ENCODE measurements around the gene SLC48A1.

SLC48A1 gene

DNA sequence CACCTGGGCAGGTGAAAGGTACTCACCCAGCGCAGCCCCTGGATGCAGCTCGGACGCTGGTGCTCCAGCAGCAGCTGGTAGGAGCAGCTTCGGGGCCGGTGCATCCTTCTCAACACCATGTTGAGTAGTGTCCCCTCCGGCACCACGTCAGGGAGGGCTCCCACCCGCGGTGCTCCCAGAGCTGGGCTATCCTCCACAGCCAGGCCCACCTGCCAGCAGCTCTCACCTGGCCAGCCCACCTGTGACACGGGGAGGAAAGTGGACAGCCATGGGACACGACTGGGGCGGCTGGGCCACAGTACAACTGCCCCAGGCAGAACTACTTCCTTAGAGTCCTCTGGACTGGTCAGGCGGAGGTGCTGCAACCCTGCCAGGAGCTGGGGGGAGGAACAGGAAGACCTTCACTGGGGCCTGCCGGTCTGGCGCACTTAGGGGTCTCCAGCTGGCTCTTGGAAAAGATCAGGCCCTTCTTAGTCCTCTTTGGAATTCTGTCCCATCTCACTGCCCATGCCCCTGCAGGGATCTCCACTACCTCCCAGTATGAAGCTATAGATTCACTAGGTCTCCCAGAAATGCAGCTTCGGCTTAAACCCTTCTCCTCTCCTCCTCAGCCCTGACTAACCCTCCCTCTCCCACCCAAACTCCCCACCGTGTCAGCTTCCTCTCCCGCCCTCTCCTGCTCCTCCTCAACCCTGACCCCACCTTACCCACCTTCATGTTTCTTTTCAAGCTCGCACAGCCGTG, 15.0 kb upstream of the SLC48A1 start:
- no peak for DNase-seq (ENCODE audit: low spot score)

DNA sequence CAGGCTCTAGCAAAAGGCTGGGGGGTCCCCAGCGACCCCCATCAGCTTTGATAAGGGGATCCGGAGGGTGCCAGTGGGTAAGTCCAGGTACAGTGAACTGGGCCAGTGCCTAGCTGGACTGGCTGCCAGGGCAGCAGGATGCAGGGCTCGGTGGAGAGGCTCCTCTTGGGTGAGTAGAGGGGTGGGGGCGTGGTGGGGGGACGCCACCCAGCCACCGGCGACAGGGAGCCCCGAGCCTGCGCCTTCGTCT, 14.5 kb upstream of the SLC48A1 start:
- no peak for DNase-seq (ENCODE audit: low spot score)

DNA sequence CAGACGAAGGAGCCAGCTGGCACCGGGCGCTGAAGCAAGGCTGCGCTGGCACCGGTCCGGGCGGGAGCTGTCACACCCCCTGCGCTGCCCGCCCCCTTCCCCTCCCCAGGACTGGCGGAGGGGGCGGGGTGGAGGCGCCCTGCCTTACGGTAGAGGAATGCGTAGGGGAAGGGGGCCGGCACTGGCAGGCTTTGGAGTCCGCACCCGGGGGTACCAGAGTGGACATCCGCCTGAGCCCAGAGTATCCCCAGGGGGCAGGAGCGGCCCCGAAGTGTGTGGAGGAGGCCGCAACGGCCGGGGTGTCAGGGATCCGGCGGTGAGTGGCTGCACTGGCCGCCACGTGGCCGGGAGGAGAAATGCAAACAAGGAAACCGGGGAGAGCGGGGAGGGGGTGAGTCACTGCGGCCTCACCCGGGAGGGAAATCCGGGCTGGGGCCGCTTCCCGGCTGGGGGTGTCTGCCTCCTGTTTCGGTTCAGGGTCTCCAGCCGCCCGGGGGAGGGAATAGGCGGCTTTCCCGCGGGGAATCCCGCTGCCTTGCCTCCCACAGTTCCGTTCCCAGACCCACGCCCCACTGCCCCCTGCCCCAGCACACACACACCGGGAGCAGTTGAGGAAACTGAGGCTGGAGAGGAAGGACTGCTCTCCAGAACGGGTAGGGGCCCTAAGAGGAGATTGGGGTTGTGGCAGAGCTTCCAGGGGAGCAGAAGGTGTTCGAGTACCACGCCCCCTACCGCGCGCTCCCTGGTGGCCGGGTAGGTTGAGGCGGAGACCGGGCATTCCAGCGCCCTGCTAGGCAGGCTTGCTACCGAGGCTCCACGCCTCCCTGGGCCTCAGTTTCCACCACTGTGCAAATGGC, 14.0 kb upstream of the SLC48A1 start, which contains the start of gene RAPGEF3:
TSS of gene RAPGEF3 (minus strand) at position 47 of the 857 bp plus-strand sequence. CDS start 324 bp downstream, outside the sequence.
- DNase-seq (ENCODE audit: low spot score) = peak; percentile 91

DNA sequence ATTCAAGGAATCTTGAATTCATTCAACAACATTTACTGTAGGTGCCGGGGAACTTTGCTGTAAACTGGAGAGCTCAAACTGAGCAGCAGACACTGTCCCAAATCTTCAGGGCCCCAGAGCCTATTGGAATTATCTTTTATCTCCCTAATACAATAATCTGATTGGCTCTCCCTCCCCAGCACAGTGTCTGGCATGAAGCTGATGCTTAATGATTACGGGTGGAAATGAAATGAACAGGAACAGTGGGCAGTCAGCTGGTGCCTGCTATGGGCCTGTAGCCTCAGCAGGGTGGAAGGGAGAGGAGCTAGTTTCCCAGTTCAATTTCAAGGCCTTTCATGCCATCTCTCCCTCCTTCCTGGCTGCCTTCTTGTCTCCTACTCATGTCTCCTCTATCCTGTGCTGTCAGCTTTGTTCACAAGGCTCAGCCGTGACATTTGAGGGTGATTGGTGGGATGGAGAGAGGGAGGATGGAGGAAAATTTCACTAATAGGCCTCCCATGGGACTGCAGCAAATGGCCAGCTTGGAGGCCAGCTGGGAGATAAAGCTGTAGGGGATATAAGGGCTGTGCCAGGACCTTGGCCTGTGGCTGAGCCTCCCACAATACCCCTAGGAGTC, 10.1 kb upstream of the SLC48A1 start:
- no peak for DNase-seq (ENCODE audit: low spot score)

DNA sequence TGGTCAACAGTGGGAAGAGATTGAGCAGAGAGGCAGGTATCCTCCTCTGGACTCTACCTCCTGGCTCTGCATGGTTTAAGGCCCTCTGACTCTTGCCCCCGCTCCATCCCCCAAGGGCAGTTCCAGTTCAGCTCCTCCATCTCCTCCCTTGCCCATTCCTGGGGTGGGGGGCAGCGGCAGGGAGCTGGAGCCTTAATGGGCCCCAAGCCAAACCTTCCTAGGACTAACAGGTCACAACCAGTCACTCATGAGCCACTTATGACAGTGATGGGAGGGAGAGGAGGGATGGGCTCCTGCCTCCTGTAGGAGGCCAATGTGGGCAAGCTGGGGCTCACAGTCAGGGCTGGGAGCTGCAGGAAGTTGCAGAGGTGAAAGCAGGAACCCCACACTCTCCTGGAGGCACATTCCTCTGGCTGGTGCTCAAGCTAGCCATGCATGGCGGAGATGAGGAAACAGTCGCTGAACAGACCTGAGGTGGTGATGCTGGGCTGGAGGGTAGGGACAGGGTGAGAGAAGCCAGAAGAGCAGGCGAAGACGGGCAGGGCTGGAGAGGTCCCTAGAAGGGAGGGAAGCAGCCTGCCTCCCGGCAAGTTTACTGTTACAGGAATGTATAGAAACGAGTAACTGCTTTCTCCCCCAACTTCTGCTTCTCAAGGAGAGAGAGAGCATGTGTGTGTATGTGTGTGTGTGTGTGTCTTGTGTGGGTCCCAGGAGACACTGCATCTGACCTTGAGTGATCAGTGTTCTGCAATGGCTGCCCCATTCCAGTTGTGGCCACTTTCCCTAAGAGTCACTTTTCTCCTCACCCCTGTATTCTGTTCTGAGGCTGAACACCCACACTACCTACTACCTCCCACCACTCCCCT, 9.3 kb upstream of the SLC48A1 start:
- DNase-seq (ENCODE audit: low spot score) = no peak

DNA sequence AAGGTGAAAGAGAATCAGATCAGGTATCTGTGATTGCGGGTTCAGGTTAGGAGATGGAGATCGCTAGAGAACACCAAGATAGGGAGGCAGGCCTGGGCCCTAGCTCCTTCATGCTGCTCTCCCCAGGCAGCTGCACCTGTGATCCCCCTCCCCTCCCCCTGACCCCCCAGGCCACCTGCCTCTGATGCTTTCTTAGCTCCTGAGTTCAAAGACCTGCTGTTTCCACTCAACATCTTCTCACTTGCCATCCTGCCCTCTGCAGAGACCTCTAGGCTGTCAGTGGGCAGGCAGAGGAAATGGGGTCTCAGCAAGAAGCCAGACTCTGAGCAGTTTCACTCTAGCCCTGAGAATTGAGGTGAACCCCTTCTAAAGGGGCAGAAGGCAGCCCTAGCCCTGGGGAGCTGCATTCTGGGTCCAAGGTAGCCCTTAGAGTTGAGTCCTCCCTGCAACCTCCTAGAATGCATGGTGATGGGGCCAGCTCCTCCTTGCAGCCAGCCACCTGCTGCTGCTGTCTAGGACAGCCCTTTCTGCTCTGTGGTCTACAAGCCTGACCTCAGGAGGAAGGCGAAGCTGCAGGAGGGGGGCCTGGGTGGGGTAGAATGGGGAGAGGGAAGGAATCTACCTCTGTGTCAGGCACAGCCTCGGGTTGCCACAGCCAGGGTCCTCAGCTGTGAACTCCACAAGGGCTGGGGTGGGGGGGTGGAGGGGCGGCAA, 6.4 kb upstream of the SLC48A1 start:
- no peak for DNase-seq (ENCODE audit: low spot score)

DNA sequence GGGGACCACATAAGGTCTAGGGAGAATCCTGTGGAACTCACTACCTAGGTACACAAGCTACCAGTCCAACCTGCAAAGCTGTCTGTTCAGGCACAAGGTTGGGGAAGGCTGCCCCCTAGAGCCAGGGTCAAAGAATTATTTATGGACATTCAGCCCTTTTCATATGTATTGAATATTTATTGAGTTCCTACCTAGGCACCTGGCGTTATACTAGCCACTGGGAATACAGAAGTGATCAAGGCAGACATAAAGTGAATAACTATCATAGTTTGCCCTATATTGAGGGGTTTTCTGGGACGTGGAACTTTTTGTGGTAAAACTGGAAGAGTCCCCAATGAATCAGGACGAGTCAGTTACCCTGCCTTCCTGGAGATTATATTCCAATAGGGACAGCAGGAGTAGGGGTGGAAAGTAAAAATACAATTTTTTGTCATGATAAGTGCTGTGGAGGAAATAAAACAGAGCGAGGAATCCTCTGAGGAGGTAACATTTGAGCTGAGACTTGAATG, 5.8 kb upstream of the SLC48A1 start:
- DNase-seq (ENCODE audit: low spot score) = no peak

DNA sequence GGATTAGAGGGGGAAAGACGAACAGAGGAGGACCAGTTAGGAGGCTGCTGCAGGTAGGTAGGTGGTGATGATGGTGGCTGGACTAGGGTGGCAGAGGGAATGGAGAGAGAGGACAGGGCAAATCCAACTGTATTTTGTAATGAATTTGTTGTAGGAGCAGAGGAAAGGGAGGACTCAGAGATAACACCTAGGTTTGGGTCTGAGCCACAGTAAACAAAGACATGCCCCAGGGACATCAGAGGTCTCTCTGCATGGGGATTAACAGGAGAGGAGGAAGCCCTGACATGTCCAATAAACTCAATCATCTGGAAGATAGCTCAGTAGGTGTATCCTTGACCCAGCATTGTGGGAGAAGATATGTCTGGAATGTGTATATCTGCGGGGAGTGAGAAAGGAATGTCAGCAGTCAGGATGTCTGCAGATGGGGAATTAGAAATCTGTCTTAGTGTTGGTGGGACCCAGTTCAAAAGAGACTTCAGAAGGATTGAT, 4.7 kb upstream of the SLC48A1 start:
- DNase-seq (ENCODE audit: low spot score) = no peak

DNA sequence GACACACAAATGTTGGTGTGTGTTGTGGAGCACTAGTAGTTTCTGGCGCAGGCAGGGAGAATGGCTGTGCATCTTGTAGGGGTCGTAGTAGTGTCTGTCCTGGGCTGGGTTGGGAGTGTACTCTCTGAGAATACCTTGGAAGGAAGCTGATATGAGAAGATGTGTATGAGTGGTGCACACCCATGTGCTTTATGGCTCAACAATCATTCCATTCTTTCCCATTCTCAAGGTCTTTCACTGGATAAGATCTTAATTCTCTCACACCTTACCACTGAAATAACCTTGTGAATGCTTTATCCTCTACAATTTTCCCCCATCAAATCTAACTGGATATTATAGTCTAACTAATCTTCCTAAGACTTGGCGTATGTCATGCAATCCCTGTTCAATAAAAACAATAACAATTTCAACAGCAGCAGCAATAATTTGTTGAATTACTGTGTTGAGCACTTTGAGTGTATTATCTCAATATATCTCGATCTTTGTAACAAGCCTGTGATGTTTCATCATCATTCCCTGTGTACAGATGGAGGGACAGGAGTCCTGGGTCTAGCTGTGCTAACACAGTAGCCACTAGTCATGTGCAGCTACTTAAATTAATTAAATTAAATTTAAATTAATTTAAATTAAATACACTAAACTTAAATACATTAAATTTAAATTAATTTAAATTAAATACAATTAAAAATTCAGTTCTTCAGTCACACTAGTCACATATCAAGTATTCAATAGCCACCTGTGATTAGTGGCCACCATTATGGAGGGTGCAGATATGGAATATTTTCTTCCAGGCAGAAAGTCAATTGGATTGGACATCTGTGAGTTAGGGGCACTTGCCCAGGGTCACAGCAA, 3.6 kb upstream of the SLC48A1 start:
- no peak for DNase-seq (ENCODE audit: low spot score)

DNA sequence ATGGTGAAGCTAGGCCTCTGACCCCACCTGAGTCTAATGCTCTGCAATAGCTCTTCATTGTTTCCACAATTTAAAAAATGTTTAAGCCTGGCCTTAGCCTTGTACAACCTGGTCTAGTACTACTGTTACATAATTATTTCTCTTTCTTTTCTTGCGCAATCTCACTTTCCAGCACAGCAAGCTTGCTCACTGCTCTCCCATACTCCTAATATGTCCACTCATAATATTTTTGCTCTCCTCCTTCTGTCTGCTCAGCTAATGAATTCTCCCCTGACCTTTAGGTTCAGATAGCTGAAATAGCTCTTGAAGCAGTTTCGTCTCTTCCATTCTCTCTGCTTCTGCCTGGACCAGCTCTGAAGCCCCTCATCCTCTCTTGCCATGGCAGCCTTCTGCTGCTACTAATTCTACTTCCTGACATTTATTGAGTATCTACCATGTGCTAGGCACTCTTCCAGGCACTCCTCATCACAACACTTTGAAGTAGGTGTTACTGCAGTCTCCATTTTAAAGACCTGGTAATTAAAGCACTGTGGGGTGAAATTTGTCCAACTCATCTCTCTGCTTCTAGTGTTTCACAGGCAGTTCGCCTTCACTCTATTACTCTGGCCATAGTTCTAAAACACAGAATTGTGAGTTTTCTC, 2.8 kb upstream of the SLC48A1 start:
- DNase-seq (ENCODE audit: low spot score) = no peak

DNA sequence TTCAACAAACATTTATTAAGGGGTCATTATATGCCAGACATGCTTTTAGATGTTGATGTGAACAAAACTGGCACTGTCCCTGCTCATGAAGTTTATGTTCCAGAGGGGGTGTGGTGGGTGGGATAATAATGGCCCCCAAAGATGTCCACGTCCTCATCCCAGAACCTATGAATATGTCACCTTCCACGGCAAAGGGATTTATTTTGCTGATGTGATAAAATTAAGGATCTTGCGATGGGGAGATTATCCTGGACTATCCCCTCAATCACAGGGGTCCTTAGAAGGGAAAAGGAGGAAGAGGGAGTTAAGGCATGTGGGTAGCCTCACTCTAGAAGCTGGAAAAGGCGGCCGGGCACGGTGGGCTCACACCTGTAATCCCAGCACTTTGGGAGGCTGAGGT, 1.7 kb upstream of the SLC48A1 start:
- DNase-seq (ENCODE audit: low spot score) = no peak

DNA sequence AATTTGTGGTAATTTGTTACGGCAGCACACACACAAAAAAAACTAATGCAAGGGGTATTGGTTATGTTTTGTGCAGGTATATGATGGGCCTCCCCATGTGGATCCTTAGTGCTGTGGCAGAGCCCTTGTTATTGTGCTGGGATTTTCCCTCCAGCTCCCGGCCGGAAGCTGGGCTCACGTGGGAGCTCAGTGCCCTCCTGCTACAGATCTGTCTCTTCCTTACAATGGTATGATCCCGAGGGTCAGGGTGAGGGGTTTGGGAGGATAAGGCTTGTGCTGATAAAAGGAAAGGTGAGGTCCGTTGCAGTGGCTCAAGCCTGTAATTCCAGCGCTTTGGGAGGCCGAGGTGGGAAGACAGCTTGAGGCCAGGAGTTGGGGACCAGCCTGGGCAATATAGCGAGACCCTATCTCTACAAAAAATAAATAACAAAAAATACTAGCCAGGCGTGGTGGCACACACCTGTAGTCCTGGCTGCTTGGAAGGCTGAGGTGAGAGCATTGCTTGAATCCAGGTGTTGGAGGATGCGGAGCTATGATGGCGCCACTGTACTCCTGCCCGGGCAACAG, 861 bp upstream of the SLC48A1 start:
- DNase-seq (ENCODE audit: low spot score) = no peak

DNA sequence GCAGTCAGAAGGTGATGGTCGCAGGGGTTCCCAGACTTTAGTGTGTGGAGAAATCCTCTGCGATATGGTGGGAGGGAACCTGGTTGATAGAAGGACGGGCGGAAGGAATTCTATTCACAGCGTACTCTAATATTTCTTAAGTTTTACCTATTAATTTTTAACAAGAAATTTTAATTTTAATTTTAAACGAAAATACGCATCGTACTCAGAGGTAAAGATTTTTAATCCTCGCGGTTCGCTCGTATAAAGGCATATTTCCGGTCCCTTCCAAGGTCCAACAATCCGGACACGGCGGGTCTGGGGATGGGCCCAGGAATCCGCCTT, 338 bp upstream of the SLC48A1 start:
- no peak for DNase-seq (ENCODE audit: low spot score)

DNA sequence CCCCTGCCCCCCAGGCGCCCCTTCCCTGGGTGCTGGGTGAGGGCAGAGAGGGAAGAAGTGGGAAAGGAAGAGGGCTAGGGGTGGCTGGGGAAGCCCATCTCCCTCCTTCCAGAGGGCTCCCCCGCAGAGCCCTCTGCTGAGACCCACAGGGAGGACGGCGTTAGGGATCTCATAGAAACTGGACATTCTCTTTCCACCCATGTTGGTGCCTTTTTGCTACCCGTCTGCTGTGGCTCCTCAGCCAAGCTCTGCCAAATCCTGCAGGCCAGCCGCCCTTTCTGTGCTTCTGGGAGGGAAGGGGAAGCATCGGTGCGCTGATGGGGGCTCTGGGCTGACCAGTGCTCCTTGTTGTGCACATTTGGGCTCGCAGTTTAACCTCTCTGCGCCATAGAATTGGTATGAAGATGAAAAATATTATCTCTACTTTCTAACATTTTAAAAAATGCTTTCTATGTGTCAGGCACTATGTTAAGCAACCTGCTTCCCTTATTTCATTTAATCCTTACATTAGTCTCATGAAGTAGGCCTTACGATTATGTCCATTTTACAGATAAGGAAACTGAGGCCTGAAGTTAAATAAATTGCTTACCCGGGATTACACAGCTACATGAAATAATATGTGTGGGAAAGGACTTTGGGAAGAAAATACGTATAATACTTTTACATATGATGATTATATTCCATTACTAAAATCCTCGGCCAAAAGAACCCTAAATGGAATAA, 981 bp downstream of the SLC48A1 start:
- DNase-seq (ENCODE audit: low spot score) = no peak

DNA sequence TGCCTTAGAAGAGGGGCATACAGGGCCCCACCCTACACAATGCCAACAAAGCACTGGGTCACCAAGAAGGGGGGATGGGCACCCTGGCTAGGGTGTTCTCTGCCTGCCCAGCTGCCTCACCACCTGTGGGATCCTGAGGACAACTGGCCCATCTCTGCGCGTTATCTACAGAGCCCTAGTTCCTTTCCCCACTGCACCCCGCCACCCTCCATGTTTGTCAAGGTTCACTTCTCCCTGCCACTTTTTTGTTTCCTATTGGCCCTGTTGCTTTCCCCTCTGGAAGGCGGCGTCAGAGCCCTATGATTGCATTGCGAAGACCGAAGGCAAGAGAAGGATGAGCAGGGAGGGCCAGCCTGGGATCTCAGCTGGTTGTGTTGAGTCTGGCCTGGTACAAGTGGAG, 1.6 kb downstream of the SLC48A1 start:
- DNase-seq (ENCODE audit: low spot score) = no peak

DNA sequence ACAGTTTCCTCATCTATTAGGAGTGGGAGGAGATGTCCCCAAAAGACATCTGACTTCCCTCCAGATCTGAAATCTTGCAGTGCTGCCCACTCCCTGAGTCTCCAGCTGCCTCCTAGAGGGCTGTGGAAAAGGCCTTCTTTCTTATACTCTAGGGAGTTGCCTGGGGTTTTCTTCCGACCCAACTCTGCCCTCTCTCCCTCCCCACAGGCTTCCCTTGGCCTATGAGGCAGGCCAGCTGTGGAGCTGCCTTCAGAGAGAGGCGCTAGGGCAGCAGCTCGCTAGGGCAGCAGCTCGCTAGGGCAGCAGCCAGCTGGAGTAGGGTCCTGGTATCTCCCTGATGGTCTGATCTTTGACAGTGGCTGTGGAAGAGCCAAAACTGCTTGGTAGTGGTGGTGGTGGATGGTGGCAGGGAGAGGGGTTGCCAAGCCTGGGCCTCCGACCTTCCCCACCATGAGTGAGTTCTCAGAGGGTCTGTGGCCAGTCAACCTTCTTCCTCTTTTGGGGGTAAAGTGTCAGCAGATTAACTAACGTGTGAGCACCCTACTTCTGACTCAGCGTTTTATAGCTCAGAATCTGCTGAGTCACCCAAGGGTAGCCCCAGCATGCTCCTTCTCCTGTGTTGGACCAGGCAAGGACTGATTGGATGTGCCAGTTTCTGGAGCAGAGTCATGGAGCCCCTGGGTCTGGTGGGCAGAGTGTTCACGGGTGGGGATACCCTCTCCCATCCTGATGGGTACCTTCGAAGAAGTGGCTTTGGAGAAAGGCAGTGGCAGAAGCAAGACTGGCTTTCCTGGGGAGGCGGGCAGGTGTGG, 2.3 kb downstream of the SLC48A1 start:
- DNase-seq (ENCODE audit: low spot score) = peak; percentile 81

DNA sequence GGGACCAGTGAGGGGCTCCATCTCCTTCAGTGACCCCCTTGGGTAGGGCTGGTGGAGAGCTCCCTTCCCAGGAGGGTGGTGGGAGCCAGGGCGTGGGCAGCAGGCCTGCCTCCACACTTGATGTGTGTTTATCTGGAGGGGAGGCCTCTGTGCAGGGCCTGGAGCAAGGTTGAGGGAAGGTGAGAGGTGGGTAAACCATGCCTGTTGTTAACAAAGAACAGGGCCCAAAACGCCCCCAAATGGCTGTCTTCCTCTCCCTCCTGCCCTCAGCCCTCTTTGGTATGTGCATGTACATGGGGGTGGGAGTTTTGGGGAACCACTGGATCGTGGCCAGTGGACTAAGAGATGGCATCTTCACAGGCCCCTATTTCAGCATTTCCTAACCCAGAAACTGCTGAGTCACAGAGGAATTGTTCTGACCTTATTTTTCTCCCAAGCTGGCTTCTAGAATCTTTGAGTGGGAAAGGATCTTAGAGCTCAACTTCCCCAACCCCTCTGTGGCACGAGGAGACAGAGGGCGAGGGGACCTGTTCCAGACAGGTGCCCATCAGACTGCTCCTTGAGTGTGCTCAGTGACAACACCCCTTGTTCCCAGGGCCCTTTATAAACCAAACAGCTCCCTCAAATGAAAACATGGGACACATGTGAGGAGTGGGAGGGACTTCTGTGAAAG, 3.6 kb downstream of the SLC48A1 start:
- DNase-seq (ENCODE audit: low spot score) = no peak

All from putamen (tissue), 1 donor.